ENCODE data around the gene LRFN4. TPM values are rescaled to one million over a fixed set of nuclear protein-coding genes. Genes with fewer than 3 reads are reported as not detected.

Gene LRFN4
- total RNA-seq, 1 experiment from 2014 or later: 56.7 TPM

- Histone ChIP-seq H3K4me3 (ENCODE audit: low read depth in 2 of 2, low read length in 2 of 2) (no peak overlapping the region), H3K9me3 (ENCODE audit: control insufficient read depth, insufficient read depth, low read depth, low read length) (no peaks in the 10 kb centered on the region), H3K27me3 (ENCODE audit: control insufficient read depth, insufficient read depth, low read length) (no peaks in the 10 kb centered on the region), H3K4me1 (ENCODE audit: control insufficient read depth, insufficient read depth, low read length) (peaks cover 9% of the 10 kb centered on the region), H3K27ac (ENCODE audit: low read length) (no peak overlapping the region), H3K36me3 (ENCODE audit: control insufficient read depth, insufficient read depth, low read length) (peaks cover 3% of the 10 kb centered on the region; the same call in 1 of the 2 replicates)
- POLR2A ChIA-PET: no interaction called here
- TF ChIP-seq TCF7L2 (IDR thresholded peaks at IDR 0.05; ENCODE audit: low read depth, low read length): no peak
- no peak for TF ChIP-seq POLR2AphosphoS5 (IDR thresholded peaks at IDR 0.05; ENCODE audit: low read depth, low read length)
- no peak for TF ChIP-seq SIN3A (IDR thresholded peaks at IDR 0.05; ENCODE audit: borderline replicate concordance, insufficient read depth, low read depth, low read length)
- TF ChIP-seq CTCF (IDR thresholded peaks at IDR 0.05): no peak; the same call in 1 of the 2 replicates
- TF ChIP-seq REST (IDR thresholded peaks at IDR 0.05; ENCODE audit: insufficient read depth in 1 of 2, low read depth in 2 of 2, low read length in 1 of 2): no peak
- no peak for DNase-seq (ENCODE audit: low read depth, low spot score)
- CTCF ChIA-PET: interaction anchor here (0.6 kb wide), 1 partner anchor 338 kb away, joined by 6 read pairs; no protein-coding TSS in a partner anchor
- no TSS peak for BruUV-seq (replicated peaks)
- in situ Hi-C loops (cut with HindIII; ENCODE audit: low pct_unique_long_range_greater_than_20kb, low sequenced_read_pairs) (no loop called here), intact Hi-C loops (cut with micrococcal nuclease; ENCODE audit: unreplicated experiment) (no loop called here)
- ATAC-seq: no peak
Measured at GRCh38 chr11:66851698-66852465, 5.0 kb upstream of the LRFN4 start.

DNA sequence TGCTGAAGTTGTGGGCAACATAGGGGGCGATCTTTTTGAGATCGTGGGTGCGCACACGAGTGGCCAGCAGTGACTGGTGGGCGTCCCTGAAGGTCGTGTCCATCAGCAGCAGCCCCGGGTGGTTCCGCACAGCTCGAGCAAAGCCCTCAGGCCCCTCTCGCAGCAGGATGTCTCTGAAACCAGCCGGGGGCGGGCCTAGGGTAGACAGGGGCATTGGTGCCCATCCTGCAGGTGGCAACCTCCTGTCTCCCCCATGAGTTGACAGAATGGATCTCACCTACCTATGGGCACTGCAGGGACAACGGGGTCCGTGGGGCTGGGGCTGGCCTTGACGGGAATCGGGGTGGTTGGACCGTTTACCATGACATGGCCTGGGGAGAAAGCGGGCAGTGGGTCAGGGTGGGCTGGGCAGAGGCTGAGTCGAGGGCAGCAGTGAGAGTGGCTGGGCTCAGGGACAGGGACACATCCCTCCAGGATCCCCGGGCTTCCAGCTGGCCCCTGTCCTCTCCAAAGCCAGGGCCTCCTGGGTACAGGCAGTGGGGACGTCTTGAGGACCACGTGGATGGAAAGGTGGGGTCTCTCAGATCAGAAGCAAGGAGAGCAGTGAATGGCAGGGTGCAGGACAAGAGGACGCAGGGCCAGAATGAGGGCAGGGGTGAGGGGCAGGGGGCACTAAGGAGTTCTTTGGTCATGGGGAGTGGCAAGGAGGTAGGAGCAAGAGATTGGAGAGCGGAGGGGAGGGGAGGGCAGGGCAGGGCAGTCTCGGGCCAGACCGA lies 4.2 kb upstream of the LRFN4 start:
- peaks cover 8% of the 10 kb centered on the region for H3K4me1 ChIP-seq (ENCODE audit: control insufficient read depth, insufficient read depth, low read length)
- H3K4me3 ChIP-seq (ENCODE audit: low read depth in 2 of 2, low read length in 2 of 2): no peak overlapping the region
- TF ChIP-seq TCF7L2 (IDR thresholded peaks at IDR 0.05; ENCODE audit: low read depth, low read length): no peak
- no peak; the same call in 1 of the 2 replicates for TF ChIP-seq CTCF (IDR thresholded peaks at IDR 0.05)
- no peak for TF ChIP-seq SIN3A (IDR thresholded peaks at IDR 0.05; ENCODE audit: borderline replicate concordance, insufficient read depth, low read depth, low read length)
- no peak for TF ChIP-seq REST (IDR thresholded peaks at IDR 0.05; ENCODE audit: insufficient read depth in 1 of 2, low read depth in 2 of 2, low read length in 1 of 2)
- TF ChIP-seq POLR2AphosphoS5 (IDR thresholded peaks at IDR 0.05; ENCODE audit: low read depth, low read length): no peak
- H3K36me3 ChIP-seq (ENCODE audit: control insufficient read depth, insufficient read depth, low read length): no peaks in the 10 kb centered on the region
- in situ Hi-C loops (cut with HindIII; ENCODE audit: low pct_unique_long_range_greater_than_20kb, low sequenced_read_pairs): no loop called here
- H3K9me3 ChIP-seq (ENCODE audit: control insufficient read depth, insufficient read depth, low read depth, low read length): no peaks in the 10 kb centered on the region
- DNase-seq (ENCODE audit: low read depth, low spot score): no peak
- no TSS peak for BruUV-seq (replicated peaks)
- no peaks in the 10 kb centered on the region for H3K27me3 ChIP-seq (ENCODE audit: control insufficient read depth, insufficient read depth, low read length)
- POLR2A ChIA-PET: no interaction called here
- ATAC-seq: no peak
- intact Hi-C loops (cut with micrococcal nuclease; ENCODE audit: unreplicated experiment): no loop called here
- CTCF ChIA-PET: interaction anchor here (0.6 kb wide), 1 partner anchor 339 kb away, joined by 6 read pairs; no protein-coding TSS in a partner anchor
- H3K27ac ChIP-seq (ENCODE audit: low read length): no peak overlapping the region
